ENCODE results near the gene MAX.

The MAX gene

GRCh38 chr14:65142429-65142828 lies 40.1 kb upstream of the MAX start:
- CTCF ChIA-PET = interaction anchor here (1.0 to 1.7 kb wide), 3 partner anchors 10 to 682 kb away, joined by 3 to 5 read pairs (median 5); no protein-coding TSS in a partner anchor

GRCh38 chr14:65141523-65141922 lies 39.2 kb upstream of the MAX start:
- POLR2A ChIA-PET = no interaction called here
- no peak for DNase-seq (ENCODE audit: extremely low spot score)
- TF ChIP-seq CTCF (IDR thresholded peaks at IDR 0.05; ENCODE audit: control extremely low read depth, extremely low read depth, low read depth, missing control alignments) = no peak
- CTCF ChIA-PET = interaction anchor here (1.3 kb wide), 1 partner anchor 11 kb away, joined by 3 read pairs; no protein-coding TSS in a partner anchor

More at GRCh38 chr14:65142429-65142828, 40.1 kb upstream of the MAX start:
- POLR2A ChIA-PET = no interaction called here
- no peak for DNase-seq (ENCODE audit: extremely low spot score)
- TF ChIP-seq CTCF (IDR thresholded peaks at IDR 0.05; ENCODE audit: control extremely low read depth, extremely low read depth, low read depth, missing control alignments) = no peak

GRCh38 chr14:65137648-65138307 lies 35.5 kb upstream of the MAX start:
- TF ChIP-seq CTCF (IDR thresholded peaks at IDR 0.05; ENCODE audit: control extremely low read depth, extremely low read depth, low read depth, missing control alignments) = no peak
- POLR2A ChIA-PET = no interaction called here
- CTCF ChIA-PET = no interaction called here
- DNase-seq (ENCODE audit: extremely low spot score) = no peak

GRCh38 chr14:65134651-65135579 lies 32.6 kb upstream of the MAX start:
- POLR2A ChIA-PET = no interaction called here
- CTCF ChIA-PET = no interaction called here
- no peak for TF ChIP-seq CTCF (IDR thresholded peaks at IDR 0.05; ENCODE audit: control extremely low read depth, extremely low read depth, low read depth, missing control alignments)
- DNase-seq (ENCODE audit: extremely low spot score) = no peak

GRCh38 chr14:65132855-65133254 lies 30.5 kb upstream of the MAX start:
- ChIA-PET CTCF (interaction anchor here (1.1 to 1.5 kb wide), 2 partner anchors 10 to 925 kb away, joined by 3 read pairs; no protein-coding TSS in a partner anchor), POLR2A (no interaction called here)
- DNase-seq (ENCODE audit: extremely low spot score) = no peak
- no peak for TF ChIP-seq CTCF (IDR thresholded peaks at IDR 0.05; ENCODE audit: control extremely low read depth, extremely low read depth, low read depth, missing control alignments)

GRCh38 chr14:65131301-65131701 lies 29.0 kb upstream of the MAX start:
- no peak for TF ChIP-seq CTCF (IDR thresholded peaks at IDR 0.05; ENCODE audit: control extremely low read depth, extremely low read depth, low read depth, missing control alignments)
- ChIA-PET CTCF (interaction anchor here (1.5 kb wide), 1 partner anchor 12 kb away, joined by 3 read pairs; no protein-coding TSS in a partner anchor), POLR2A (no interaction called here)
- DNase-seq (ENCODE audit: extremely low spot score) = no peak

Measured in GM10248 (cell line).